ENCODE results near the gene TENM3.

The TENM3 gene

DNA sequence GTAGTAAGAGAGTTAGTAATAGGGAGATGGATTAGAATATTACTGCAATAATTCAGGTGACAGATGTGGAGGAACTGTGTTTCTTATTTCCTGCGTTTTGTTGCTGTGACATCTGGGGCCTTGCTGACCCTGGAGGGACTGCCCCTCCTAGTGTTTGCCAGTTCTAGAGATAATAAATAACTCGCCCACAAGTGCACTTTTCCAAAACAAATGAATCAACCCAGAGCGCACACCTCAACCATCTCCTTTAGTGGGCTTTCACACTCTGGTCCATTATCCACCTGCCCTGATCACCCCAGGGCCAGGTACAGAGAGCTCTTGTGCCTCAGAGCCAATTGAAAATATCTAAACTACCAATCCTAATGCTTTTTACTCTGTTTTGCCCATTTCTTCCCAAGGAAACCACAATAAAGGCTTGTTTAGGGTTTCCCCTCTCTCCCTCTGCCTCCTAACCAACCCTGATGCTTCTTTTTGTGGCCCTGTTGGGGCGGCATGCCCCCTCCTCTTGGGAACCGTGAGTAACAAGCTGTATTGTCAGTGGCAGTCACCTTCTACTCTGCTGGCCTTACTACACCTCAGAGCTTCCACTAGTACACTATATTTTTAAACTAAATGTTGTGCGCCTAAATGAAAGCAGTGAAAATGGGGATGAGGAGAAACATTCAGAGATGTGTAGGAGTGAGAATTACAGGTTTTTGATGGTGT is 270.5 kb downstream of the TENM3 start:
- no peak for DNase-seq (ENCODE audit: low read depth in 2 of 2)

DNA sequence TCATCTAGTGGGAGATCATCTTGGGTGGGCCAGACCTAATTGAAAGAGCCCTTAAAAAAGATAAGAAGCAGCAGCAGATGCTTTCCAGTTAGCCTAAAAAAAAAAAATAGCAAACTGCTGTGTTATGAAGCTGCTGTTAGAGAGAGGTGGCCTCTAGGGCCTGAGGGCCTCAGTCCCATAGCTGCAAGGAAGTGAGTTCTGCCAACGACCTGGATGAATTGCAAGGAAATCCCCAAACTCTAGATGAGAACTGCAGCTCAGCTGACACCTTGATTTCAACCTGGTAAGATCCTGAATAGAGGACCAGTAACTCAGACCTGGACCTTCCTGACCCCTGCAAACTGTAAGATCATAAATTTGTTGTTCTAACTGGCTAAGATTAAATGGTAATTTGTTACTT is 275.2 kb downstream of the TENM3 start:
- DNase-seq (ENCODE audit: low read depth in 2 of 2), result no peak

DNA sequence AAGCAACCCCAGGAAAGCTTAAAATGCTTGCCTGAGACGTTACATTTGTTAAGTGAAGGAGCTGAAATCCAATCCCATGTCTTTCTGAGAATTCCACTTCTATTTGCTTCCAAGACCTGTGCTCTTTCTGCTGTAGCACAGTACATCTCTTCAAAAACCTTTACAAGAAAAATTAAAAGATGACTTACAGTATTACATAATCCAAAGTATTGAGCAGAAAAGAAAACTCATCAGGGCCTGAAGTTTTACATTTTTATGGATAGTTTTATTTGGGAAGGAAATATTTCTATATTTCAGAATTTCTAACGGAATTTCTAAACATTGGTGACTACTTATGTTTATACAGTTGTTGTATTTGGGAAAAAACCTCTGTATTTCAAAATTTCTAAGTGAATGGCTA is 276.3 kb downstream of the TENM3 start:
- DNase-seq (ENCODE audit: low read depth in 2 of 2), result no peak

DNA sequence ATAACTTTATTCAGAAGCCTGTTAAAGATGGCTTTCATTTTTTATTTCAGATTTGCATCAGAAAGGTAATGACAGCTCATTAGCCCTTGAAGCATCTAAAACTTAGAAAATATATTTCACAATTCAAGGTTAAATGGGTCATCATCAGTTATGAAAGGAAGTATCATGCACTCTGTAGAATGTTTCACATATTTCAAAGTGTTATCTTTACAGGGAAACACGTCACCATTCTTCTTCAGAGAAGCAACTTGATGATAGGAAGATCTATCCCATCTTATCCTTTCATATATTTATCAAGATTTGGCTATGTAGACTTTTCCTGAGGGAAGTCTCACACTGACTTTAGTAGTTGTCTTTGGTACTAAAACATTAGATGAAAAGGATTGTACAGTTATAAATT is 277.8 kb downstream of the TENM3 start:
- DNase-seq (ENCODE audit: low read depth in 2 of 2), result no peak

DNA sequence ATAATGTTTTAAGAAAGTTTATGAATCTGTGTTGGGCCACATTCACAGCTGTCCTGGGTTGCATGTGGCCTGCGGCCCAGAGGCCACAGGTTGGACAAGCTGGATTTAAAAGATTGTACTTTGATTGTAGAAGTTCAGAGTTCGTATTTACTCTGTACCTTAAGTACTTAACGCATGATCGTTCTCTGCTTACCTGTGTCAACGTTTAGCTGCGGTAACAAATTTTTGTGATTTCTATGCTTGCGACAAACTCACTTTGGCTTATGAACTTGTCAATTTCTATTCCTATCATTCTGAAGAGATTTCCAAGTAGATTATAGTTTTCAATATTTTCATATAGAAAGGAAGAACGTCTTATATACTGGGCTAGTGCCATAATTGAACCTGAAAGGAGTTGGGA is 285.6 kb downstream of the TENM3 start:
- no peak for DNase-seq (ENCODE audit: low read depth in 2 of 2)

DNA sequence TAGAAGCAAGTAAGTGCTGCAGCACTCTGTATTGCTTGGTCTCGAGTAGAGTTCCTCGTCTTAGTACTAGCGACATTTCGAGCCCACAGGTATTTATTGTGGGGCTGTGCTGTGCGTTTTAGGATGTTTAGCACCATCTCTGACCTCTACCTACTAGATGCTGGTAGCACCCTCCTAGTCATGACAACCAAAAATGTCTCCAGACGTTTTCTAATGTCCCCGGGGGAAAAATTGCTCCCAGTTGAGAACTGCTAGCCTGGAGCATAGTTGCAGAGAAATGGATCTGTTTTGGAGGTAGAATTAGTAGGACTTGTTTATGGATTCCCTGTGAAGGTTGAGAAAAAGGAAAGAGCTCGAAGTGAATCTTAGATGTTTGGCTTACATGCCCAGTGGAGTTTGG is 287.2 kb downstream of the TENM3 start:
- no peak for DNase-seq (ENCODE audit: low read depth in 2 of 2)

DNA sequence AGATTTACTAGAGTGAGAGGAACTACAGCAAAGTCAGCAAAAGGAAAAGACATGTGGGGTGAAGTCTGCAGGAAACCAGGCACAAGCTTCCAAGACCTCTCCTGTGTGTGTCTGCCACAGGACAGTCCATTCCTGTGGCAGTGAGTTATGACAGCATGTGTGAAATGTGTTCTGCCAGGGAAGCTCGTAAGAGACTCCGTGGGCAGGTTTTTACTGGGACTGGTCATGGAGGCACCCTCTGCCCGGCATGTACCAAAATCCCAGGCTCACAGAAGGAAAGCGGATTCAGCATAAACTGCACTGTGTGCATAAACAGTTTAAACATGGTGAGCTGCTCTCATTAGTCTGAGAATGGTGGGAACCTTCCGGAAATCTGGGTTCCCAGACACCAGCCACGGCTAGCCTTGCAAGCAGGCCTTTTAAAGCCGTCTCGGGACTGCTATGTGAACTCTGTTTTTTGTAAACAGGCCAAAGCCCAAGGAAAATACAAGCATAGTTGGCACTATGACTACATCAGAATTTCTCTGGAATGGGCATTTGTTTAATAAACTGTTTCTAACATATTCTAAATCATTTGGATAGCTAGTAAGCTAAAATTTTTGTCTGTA is 288.5 kb downstream of the TENM3 start:
- DNase-seq (ENCODE audit: low read depth in 2 of 2), result no peak

DNA sequence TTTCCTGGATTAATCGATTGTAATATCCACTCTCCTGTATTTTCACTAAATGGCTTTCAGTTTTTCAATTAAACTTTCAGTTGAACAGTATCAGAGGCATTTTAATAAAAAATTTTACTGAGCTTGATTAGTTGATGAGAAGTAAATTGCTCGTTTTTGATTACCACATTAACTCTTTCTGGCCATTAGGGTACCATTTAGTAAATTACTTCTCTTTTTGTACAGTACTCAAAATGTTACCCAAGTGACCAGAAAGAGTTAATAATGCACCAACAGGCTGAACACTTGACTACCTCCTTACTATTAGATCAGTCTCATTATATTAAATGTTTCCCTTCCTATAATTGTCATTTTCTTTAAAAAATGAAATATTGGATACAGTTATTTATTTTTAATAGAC is 289.2 kb downstream of the TENM3 start:
- no peak for DNase-seq (ENCODE audit: low read depth in 2 of 2)

DNA sequence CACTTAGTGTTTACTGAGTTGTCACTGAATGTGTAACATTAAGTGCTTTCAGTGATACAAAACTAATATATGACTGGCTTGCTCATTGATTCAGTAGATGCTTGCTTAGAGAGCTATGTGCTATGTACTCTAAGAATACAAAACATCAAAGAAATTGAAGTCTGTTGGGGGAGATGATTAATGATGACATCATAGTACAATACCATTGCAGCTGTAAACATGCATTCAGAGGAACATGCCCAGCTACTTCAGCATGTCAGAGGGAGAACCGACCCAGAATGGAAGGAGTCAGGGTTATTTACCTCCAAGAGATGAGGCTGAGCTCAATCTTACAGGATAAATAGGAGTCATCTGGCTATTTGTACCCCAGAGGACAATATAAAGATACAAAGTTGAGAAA is 290.8 kb downstream of the TENM3 start:
- DNase-seq (ENCODE audit: low read depth in 2 of 2), result no peak

DNA sequence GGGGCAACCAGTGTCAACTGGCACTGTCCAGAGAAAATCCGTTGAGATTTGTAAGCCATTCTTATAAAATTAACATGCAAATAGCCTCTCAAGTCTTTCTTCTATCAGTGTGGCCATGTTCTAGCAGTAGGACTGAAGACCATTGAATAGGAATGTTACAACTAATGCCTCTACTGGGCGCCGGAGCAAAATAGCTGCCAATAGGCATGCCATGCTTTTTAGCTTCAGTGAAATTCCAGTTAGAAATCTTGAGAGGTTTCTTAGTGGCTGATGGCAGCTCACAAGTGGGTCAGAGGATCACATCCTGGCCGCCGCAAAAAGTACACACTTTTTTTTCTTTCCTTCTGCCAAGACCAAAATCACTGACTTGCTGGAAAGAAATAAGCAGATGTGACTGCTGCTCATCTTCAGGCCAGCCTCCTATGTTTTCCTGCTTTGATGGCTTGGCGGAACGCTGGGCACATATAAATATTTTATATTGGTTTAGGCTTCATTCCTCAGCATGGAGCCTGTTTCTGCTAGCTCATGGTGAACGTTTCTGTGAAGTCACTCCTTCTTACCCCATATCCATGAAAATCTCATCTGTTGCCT is 293.1 kb downstream of the TENM3 start:
- no peak for DNase-seq (ENCODE audit: low read depth in 2 of 2)

DNA sequence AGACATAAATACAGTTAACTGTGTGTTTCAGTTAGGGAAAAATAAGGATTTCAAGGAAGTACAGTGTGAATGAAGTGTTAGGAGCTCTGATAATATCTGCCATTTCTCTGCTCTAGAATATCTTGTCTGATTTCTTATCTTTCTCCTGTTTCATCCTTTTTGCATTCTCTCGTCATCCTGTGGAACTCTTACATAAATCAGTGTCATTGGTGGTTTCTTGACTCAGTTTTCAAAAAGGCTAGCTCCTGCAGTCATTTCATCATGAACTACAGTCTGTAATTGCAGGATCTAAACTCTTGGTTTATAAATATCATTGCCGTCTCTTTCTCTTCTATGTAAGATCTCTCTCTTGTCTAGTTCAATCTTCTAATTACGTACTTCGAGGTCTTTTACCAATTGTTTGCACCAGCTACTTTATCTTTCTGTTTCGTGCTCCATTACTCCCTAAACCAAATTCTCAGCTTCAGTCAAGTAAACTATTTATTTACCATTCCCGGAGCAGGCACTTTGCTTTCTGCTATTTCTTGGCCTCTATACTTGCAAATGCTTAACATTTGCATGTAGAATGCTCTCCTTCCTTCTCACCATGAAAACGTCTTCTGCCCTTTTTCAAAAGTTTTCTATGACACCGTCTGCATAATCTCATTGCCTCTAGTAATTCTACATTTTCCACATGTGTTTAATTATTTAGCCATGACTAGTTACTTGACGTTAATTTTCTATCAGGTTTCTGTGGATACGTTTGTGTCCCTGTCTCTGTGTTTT is 294.0 kb downstream of the TENM3 start:
- DNase-seq (ENCODE audit: low read depth in 2 of 2), result no peak

DNA sequence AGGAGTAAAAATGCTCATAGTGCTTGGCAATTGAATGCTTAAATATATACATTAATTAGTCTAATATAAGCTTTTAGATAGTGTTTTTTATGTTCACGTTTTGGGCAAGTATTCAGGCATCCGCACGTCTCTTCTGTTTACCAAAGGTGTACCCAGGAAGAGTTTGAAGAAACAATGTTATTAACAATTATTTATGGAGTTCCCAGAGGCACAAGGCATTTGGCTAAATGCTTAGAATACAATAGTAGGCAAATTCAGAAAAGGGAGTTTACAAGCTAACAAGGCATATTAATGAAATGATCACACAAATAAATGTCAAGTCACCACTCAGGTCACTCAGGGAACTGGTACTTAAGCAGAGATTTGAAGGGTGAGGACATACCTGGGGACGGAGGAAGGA is 294.8 kb downstream of the TENM3 start:
- no peak for DNase-seq (ENCODE audit: low read depth in 2 of 2)

DNA sequence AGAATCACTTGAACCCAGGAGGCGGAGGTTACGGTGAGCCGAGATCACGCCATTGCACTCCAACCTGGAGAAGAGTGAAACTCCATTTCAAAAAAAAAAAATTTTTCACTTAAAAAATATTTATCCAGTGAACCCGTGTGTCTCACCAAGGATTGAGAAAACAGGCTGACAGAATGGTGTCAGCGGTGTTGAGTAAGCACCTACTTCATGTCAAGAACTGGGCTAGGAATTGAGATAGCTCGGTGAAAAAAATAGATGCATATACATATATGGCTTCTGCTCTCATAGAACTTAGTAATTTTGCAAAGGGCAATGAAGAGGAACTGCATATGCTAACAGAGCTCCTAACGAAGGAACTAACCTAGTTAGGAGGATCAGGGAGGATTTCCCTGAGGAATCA is 297.3 kb downstream of the TENM3 start:
- DNase-seq (ENCODE audit: low read depth in 2 of 2), result no peak

DNA sequence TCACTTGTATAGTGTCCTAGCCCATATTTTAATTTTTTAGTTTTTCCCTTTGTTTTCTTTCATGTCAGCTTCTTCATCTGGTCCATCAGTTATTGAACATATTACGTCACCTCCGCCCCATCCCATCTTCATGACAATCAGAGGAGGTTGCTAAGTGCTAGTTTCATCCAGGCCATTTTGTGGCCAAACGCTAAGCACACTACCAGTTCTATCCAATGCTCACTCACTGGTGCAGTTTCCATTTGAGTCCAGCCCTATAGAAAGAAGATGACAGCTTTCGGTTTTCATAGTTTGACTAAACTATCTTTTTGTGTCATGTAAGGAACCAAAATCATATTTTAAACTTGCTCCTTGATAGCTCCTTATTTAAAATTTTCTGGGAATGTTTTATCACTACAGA is 304.2 kb downstream of the TENM3 start:
- DNase-seq (ENCODE audit: low read depth in 2 of 2), result no peak

DNA sequence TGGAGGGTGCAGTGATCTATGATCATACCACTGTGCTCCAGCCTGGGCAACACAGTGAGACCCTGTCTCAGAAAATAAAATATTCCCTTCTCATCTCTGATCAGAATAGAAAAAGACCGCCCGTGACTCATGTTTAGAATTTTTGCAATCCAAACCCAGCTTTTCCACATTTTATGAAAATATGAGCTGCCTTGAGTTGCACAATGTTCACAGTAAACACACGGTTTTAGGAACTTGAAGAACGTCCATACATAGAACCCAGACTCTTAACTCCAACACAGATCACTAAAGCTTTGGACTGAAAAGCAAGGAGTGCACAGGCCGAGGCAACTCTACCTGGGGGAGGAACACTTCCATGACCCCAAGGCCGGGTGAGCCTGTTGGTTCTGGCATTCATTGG is 305.0 kb downstream of the TENM3 start:
- DNase-seq (ENCODE audit: low read depth in 2 of 2), result no peak

DNA sequence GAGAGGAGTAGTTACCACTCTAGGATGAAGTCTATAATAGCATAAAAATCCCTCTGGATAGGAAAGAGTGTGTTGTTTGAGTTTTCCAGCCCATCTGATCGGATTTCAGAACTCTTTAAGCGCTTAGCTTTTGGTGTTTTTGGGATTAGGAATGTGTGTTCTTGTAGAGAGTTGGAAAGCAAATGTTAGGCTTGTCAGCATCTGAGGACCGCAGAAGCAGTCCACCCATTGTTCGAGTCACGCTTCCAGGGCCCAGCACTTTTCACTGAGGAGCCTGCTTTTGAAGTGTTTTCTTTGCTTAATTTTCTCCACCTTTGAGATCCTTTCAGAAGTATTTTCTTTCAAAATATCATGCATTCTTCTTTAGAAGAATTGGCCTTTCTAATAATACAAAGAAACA is 306.2 kb downstream of the TENM3 start:
- DNase-seq (ENCODE audit: low read depth in 2 of 2), result no peak

DNA sequence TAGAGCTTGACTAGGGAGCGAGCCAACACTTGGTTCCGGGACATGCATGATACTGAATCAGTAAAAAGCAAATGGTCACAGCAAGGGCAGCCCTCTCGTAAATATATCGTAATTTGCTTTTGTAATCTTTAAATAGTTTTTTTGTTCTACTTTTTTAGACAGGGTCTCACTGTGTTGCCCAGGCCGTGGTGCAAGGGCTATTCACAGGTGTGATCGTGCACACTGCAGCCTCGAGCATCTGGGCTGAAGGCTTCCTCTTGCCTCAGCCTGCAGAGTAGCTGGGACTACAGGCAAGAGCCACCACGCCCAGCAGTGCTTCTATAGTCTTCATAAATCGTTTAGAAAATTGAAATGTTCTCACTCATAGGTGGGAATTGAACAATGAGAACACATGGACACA is 309.7 kb downstream of the TENM3 start:
- DNase-seq (ENCODE audit: low read depth in 2 of 2), result no peak

DNA sequence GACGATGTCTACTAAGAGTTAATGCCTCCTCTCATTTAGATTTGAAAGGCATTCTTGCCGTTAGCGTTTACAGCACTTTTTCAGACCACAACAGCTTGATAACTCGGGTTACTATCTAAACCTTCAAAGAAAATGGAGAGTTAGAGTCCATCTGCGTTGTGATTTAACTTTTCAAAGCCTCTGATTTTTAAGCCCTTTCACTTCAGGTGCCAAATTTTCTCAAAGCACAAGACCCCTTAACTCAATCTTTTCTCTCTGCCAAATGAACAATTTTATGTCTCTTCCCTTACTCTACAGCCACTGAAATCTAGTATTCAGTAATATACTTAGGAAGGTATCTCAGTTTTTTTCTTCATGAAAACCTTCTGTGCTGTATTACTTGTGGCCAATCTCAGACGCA is 310.5 kb downstream of the TENM3 start:
- DNase-seq (ENCODE audit: low read depth in 2 of 2), result no peak

DNA sequence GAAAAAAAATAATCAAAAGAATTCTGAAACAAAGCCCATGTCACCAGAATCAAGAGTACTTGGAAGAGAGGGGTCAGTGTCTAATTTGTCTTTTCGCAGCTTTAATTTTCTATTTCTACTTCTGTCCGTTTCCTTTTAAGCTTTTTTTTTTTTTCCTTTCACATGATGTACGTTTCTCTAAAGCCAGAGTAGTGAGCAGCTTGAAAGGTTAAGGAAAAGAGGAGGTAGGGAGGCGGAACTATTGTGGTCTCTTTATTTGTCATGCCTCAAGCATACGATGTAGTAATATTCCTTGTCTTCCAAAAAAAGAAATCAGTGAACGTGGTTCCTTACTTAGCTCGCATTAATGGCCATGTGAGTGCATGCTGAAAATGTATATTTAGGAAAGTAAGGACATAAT is 311.5 kb downstream of the TENM3 start:
- no peak for DNase-seq (ENCODE audit: low read depth in 2 of 2)

DNA sequence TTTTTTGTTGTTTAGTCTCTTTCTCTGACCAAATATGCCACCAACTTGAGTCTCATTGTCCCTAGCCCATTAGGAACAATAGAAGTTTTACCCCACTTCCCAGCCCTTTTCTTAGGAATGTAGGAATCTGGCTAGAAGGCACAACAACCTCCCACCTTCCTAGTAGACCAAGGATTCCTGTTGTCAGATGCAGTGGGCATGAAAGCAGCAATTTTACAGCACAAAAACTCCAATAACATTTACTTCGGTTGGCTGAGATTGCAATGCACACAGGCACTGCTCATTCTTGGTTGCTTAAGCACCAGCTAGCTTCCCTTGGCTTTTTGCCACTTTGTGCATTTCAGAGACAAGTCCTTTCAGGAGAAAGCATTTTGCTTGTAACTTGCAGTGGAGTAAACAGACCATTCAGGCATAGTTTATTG is 312.8 kb downstream of the TENM3 start:
- no peak for DNase-seq (ENCODE audit: low read depth in 2 of 2)

DNA sequence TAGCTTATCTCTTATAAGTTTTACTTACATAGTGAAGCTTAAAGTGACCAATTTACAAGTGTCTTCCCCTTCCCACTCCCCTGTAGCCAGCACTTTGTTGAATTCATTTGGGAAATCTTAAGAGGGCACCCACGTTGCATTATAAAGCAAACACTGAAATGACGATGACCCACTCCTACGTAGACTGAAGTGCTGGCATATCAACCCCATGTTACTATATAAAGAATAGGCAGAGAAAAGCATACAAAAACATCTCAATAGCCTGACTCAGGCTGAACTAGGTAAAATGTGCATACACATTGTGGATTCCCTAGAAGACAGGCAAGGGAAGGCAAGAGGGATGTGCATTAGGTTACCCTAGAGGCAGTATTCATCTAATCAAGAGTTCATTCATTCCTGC is 313.4 kb downstream of the TENM3 start:
- no peak for DNase-seq (ENCODE audit: low read depth in 2 of 2)

DNA sequence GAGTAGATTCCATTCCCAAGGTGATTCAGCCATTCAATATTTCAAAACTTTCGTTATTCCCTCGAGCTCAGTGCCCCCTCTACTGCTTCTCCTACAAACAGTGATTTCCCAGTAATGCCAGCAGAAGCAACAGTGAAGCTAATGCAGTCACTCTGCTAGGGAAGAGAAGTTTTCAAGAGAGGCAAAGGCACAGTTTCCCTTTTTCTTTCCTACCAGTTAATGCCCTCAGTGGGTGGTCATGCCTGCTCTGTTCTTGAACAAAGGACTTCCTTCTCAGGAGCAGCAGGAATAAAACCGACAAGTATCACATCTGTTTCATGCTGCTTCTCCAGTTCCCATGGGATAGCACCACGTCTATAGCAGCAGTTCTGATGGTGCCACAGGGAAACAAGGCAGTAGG is 317.2 kb downstream of the TENM3 start:
- DNase-seq (ENCODE audit: low read depth in 2 of 2), result no peak

DNA sequence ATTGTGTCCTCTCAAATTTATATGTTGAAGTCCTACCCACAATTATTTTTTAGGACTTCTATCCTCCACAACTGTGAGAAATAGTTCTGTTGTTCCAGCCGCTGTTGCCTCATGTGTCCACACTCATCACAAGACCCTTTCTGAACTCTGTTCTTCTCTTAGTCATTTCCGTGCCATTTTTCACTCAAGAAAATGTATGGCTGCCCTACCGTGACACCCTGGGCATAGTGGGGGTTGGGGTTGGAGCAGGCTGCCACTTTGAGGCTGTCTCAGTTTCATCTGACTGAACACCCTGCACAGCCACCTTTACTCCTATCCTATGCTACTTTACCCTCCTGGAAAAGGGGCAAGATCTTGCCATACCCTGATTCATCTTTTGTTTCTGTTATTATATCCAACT is 319.1 kb downstream of the TENM3 start:
- no peak for DNase-seq (ENCODE audit: low read depth in 2 of 2)

Data from stimulated activated CD8-positive, alpha-beta memory T cell treated with anti-CD3 and anti-CD28 coated beads, Interleukin-7, amount 100 ng/mL, for 1 hour (primary cell).